KG1 (cell line): ENCODE data around the gene STAMBPL1.
"Not testable (repeated sequence)": the region's sequence is repeated elsewhere in the genome, so short reads cannot be mapped to it uniquely, and the experiment has no call there.

Source experiments
- DNase-seq: peaks from one replicate; lab custom pipeline; 2025; lab: John Stamatoyannopoulos, UW

The STAMBPL1 gene

GRCh38 chr10:88920986-88921593, 41.0 kb downstream of the STAMBPL1 start:
- DNase-seq, result no peak

- no peak for DNase-seq
These were observed 42.0 kb downstream of the STAMBPL1 start for GRCh38 chr10:88922041-88922440.

- no peak for DNase-seq
These were observed 43.5 kb downstream of the STAMBPL1 start for GRCh38 chr10:88923520-88923919.

GRCh38 chr10:88926566-88927415, 46.7 kb downstream of the STAMBPL1 start:
- no peak for DNase-seq

- no peak for DNase-seq
These were observed 47.3 kb downstream of the STAMBPL1 start for GRCh38 chr10:88927416-88927690.

- no peak for DNase-seq
These were observed 48.2 kb downstream of the STAMBPL1 start for GRCh38 chr10:88928254-88928653.

GRCh38 chr10:88931548-88931947, 51.5 kb downstream of the STAMBPL1 start:
- no peak for DNase-seq

- not testable (repeated sequence) for DNase-seq
These were observed 52.0 kb downstream of the STAMBPL1 start for GRCh38 chr10:88932029-88932428.

GRCh38 chr10:88932539-88933256, 52.7 kb downstream of the STAMBPL1 start:
- DNase-seq, result peak; percentile 34

GRCh38 chr10:88933564-88933963, 53.5 kb downstream of the STAMBPL1 start:
- no peak for DNase-seq

GRCh38 chr10:88934900-88935672, 55.0 kb downstream of the STAMBPL1 start:
- peak; percentile 34 for DNase-seq

GRCh38 chr10:88936656-88937055, 56.6 kb downstream of the STAMBPL1 start:
- DNase-seq, result no peak

- no peak for DNase-seq
These were observed 58.0 kb downstream of the STAMBPL1 start for GRCh38 chr10:88938039-88938438.

- no peak for DNase-seq
These were observed 58.9 kb downstream of the STAMBPL1 start for GRCh38 chr10:88938938-88939337.

GRCh38 chr10:88941026-88941425, 61.0 kb downstream of the STAMBPL1 start:
- no peak for DNase-seq

- DNase-seq, result no peak
These were observed 63.7 kb downstream of the STAMBPL1 start for GRCh38 chr10:88943778-88944177.

- no peak for DNase-seq
These were observed 64.8 kb downstream of the STAMBPL1 start for GRCh38 chr10:88944813-88945212.

GRCh38 chr10:88946200-88946599, 66.2 kb downstream of the STAMBPL1 start:
- DNase-seq, result no peak

GRCh38 chr10:88946965-88947590, 67.0 kb downstream of the STAMBPL1 start:
- no peak for DNase-seq

- no peak for DNase-seq
These were observed 69.0 kb downstream of the STAMBPL1 start for GRCh38 chr10:88949051-88949450.

GRCh38 chr10:88949912-88950837, 70.1 kb downstream of the STAMBPL1 start:
- DNase-seq, result no peak
